SK-N-SH treated with all-trans-retinoic acid at 6 μM for 48 hours (cell line): ENCODE data around the gene HSFX1.

ENCODE experiments used
- BACH2 ChIP-seq: fragments of 250-450 bp; sonication (Bioruptor Pico); IDR thresholded peaks from 2 replicates; pipeline ENCODE4 v1.9.0; 2021; ENCODE audit warnings: mild to moderate bottlenecking, borderline replicate concordance
- ESRRG ChIP-seq: fragments of 250-450 bp; sonication (Bioruptor Pico); IDR thresholded peaks from 2 replicates; pipeline ENCODE4 v1.6.1; 2021; ENCODE audit warnings: mild to moderate bottlenecking
- PPARA ChIP-seq: fragments of 250-450 bp; sonication (Bioruptor Pico); IDR thresholded peaks from 2 replicates; pipeline ENCODE4 v1.5.0; 2020; ENCODE audit warnings: mild to moderate bottlenecking, borderline replicate concordance
- ZFP3 ChIP-seq: fragments of 250-450 bp; sonication (Bioruptor Pico); IDR thresholded peaks from 2 replicates; pipeline ENCODE4 v1.5.0; 2020; ENCODE audit warnings: mild to moderate bottlenecking, moderate library complexity
- ZFP30 ChIP-seq: fragments of 450-650 bp; formaldehyde crosslinking; IDR thresholded peaks from 2 replicates; pipeline ENCODE4 v1.5.0; 2022; ENCODE audit warnings: mild to moderate bottlenecking, moderate library complexity
- TF ChIP-seq, protein P1 (sequence below): fragments of 250-450 bp; sonication (Bioruptor Pico); IDR thresholded peaks from 2 replicates; pipeline ENCODE4 v1.8.0; 2020; ENCODE audit warnings: mild to moderate bottlenecking, moderate library complexity, borderline replicate concordance
- TF ChIP-seq, protein P2 (sequence below): fragments of 250-450 bp; sonication (Bioruptor Pico); IDR thresholded peaks from 2 replicates; pipeline ENCODE4 v1.5.0; 2020; ENCODE audit warnings: mild to moderate bottlenecking, moderate library complexity

DNA sequence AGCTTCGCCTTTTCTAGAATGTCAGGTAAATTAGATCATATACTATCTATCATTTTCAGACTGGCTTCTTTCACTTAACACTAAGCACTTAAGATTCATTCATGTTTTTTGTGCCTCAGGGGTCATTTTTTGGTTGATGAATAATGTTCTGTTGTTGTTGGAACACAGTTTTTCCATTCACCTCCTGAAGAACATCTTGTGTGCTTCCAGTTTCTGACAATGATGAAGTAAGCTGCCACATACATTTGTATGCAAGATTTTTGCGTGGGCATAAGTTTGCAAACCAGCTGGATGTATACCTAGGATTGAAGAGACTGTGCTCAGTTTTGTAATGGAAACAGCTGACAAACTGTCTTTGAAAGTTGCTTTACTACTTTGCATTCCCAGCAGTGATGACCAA is 45.5 kb downstream of the HSFX1 start:
- TF ChIP-seq, protein P1, sequence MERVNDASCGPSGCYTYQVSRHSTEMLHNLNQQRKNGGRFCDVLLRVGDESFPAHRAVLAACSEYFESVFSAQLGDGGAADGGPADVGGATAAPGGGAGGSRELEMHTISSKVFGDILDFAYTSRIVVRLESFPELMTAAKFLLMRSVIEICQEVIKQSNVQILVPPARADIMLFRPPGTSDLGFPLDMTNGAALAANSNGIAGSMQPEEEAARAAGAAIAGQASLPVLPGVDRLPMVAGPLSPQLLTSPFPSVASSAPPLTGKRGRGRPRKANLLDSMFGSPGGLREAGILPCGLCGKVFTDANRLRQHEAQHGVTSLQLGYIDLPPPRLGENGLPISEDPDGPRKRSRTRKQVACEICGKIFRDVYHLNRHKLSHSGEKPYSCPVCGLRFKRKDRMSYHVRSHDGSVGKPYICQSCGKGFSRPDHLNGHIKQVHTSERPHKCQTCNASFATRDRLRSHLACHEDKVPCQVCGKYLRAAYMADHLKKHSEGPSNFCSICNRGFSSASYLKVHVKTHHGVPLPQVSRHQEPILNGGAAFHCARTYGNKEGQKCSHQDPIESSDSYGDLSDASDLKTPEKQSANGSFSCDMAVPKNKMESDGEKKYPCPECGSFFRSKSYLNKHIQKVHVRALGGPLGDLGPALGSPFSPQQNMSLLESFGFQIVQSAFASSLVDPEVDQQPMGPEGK (CRISPR knock-in tag) = no peak
- TF ChIP-seq, protein P2, sequence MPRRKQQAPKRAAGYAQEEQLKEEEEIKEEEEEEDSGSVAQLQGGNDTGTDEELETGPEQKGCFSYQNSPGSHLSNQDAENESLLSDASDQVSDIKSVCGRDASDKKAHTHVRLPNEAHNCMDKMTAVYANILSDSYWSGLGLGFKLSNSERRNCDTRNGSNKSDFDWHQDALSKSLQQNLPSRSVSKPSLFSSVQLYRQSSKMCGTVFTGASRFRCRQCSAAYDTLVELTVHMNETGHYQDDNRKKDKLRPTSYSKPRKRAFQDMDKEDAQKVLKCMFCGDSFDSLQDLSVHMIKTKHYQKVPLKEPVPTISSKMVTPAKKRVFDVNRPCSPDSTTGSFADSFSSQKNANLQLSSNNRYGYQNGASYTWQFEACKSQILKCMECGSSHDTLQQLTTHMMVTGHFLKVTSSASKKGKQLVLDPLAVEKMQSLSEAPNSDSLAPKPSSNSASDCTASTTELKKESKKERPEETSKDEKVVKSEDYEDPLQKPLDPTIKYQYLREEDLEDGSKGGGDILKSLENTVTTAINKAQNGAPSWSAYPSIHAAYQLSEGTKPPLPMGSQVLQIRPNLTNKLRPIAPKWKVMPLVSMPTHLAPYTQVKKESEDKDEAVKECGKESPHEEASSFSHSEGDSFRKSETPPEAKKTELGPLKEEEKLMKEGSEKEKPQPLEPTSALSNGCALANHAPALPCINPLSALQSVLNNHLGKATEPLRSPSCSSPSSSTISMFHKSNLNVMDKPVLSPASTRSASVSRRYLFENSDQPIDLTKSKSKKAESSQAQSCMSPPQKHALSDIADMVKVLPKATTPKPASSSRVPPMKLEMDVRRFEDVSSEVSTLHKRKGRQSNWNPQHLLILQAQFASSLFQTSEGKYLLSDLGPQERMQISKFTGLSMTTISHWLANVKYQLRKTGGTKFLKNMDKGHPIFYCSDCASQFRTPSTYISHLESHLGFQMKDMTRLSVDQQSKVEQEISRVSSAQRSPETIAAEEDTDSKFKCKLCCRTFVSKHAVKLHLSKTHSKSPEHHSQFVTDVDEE (CRISPR knock-in tag) = no peak
- TF ChIP-seq ZFP30 (CRISPR knock-in tag) = no peak
- TF ChIP-seq ZFP3 (CRISPR knock-in tag) = no peak
- no peak for TF ChIP-seq BACH2 (CRISPR knock-in tag)
- no peak for TF ChIP-seq PPARA (CRISPR knock-in tag)
- no peak for TF ChIP-seq ESRRG
